ENCODE measurements around the gene MAML2. TPM values are rescaled to one million over a fixed set of nuclear protein-coding genes. Genes with fewer than 3 reads are reported as not detected.

MAML2 gene
- total and polyA plus RNA-seq, 2 of the 8 experiments (the other 6 are each of a cell fraction or from before 2014, with no cell fraction given), result 3.8 to 6.6 TPM

- no peak overlapping the region for H4K91ac ChIP-seq (replicated peaks; ENCODE audit: insufficient read length, low read length)
- no peak overlapping the region for H2BK15ac ChIP-seq (ENCODE audit: low read length)
- no peaks in the 10 kb centered on the region for H3K4me1 ChIP-seq (replicated peaks in 1 of 4; ENCODE audit: control insufficient read depth in 3 of 4, insufficient read depth in 4 of 4, low read length in 3 of 4)
- CTCF ChIA-PET (ENCODE audit: partially characterized antibody), result no interaction called here
- H3K79me1 ChIP-seq (ENCODE audit: low read depth, low read length), result no peaks in the 10 kb centered on the region
- 98% methylated on average over 6 of the region's 6 CpGs; no CpG with 5 or more reads in 1 of the 2 experiments for WGBS, 2 experiments (ENCODE audit: extremely low coverage in 1 of 2, insufficient coverage in 1 of 2, insufficient read length in 1 of 2, insufficient replicate concordance in 2 of 2, low coverage in 1 of 2, low lambda C conversion rate in 2 of 2, missing lambda C conversion rate in 1 of 2)
- no peak overlapping the region for H3K27ac ChIP-seq (ENCODE audit: low read depth, low read length)
- no peaks in the 10 kb centered on the region for H3K36me3 ChIP-seq (ENCODE audit: control insufficient read depth in 2 of 4, insufficient read depth in 4 of 4, low read length in 3 of 4)
- H3K9ac ChIP-seq (replicated peaks in 1 of 4; ENCODE audit: extremely low read depth in 1 of 4, low read depth in 3 of 4, low read length in 3 of 4), result no peak overlapping the region
- H3K14ac ChIP-seq (ENCODE audit: insufficient read length), result no peak overlapping the region
- no peak overlapping the region for H2BK20ac ChIP-seq (ENCODE audit: low read length)
- H2AFZ ChIP-seq (ENCODE audit: low read length), result no peak overlapping the region
- no peak for DNase-seq (ENCODE audit: low read depth in 1 of 2, low spot score in 2 of 2)
- H3K4me2 ChIP-seq (ENCODE audit: insufficient read depth in 1 of 2, low read depth in 2 of 2, low read length in 2 of 2), result no peak overlapping the region
- no peaks in the 10 kb centered on the region for H4K20me1 ChIP-seq (replicated peaks in 1 of 2; ENCODE audit: control insufficient read depth in 1 of 2, insufficient read depth in 2 of 2, low read length in 2 of 2)
- H3K27me3 ChIP-seq (replicated peaks in 1 of 4; ENCODE audit: control insufficient read depth in 3 of 4, extremely low read depth in 1 of 4, insufficient read depth in 3 of 4, low read length in 3 of 4), result no peaks in the 10 kb centered on the region
- H3K56ac ChIP-seq (replicated peaks; ENCODE audit: insufficient read length, low read depth, low read length), result no peak overlapping the region
- no peak overlapping the region for H2BK5ac ChIP-seq (ENCODE audit: low read depth, low read length)
- H3K23me2 ChIP-seq (ENCODE audit: low read depth, low read length), result no peaks in the 10 kb centered on the region
- H3K18ac ChIP-seq (ENCODE audit: extremely low read depth, low read length), result no peak overlapping the region
- no peak overlapping the region for H2BK12ac ChIP-seq (ENCODE audit: low read depth, low read length)
- no peak overlapping the region for H3K4me3 ChIP-seq (ENCODE audit: extremely low read depth in 1 of 4, insufficient read depth in 2 of 4, low read depth in 3 of 4, low read length in 4 of 4)
- no peak for FAIRE-seq
- H3K4ac ChIP-seq (replicated peaks; ENCODE audit: insufficient read length, low read depth, low read length), result no peak overlapping the region
- no peak overlapping the region for H2AK5ac ChIP-seq (ENCODE audit: low read depth, low read length)
- no peak overlapping the region for H3K23ac ChIP-seq (ENCODE audit: insufficient read length)
- H2BK120ac ChIP-seq (replicated peaks; ENCODE audit: low read depth, low read length), result no peak overlapping the region
- no peak overlapping the region for H4K8ac ChIP-seq (ENCODE audit: extremely low read depth, insufficient read depth, low read length)
- H3K9me3 ChIP-seq (ENCODE audit: insufficient read depth in 2 of 2, low read depth in 1 of 2, low read length in 1 of 2), result peaks cover 7% of the 10 kb centered on the region in 2 experiments
- no peak overlapping the region for H4K5ac ChIP-seq (ENCODE audit: insufficient read length, low read depth, low read length)
- POLR2A ChIA-PET (ENCODE audit: partially characterized antibody), result no interaction called here
- no peaks in the 10 kb centered on the region for H3K79me2 ChIP-seq (ENCODE audit: control insufficient read depth in 1 of 2, insufficient read depth in 2 of 2, low read length in 2 of 2)
- TF ChIP-seq EZH2 (IDR thresholded peaks at IDR 0.05; ENCODE audit: low read depth, low read length, severe bottlenecking) (no peak), CHD2 (IDR thresholded peaks at IDR 0.05; ENCODE audit: low read length) (no peak), POLR2AphosphoS5 (IDR thresholded peaks at IDR 0.05; ENCODE audit: low read depth, low read length) (no peak), TBP (IDR thresholded peaks at IDR 0.05; ENCODE audit: low read depth, low read length) (no peak), HDAC2 (IDR thresholded peaks at IDR 0.05; ENCODE audit: borderline replicate concordance in 1 of 2, low read depth in 2 of 2, low read length in 2 of 2) (no peak), CTCF (IDR thresholded peaks at IDR 0.05; ENCODE audit: control extremely low read depth in 1 of 3, insufficient read depth in 1 of 3, low read depth in 1 of 3, low read length in 3 of 3) (no peak), TAF1 (IDR thresholded peaks at IDR 0.05; ENCODE audit: low read depth, low read length) (no peak), CHD1 (IDR thresholded peaks at IDR 0.05; ENCODE audit: low read depth, low read length) (no peak), ZNF274 (IDR thresholded peaks at IDR 0.05; ENCODE audit: borderline replicate concordance, extremely low read depth, low read length) (no peak), CEBPB (IDR thresholded peaks at IDR 0.05; ENCODE audit: low read depth, low read length) (no peak), MAFK (IDR thresholded peaks at IDR 0.05; ENCODE audit: low read depth, low read length) (no peak)
Observed at GRCh38 chr11:95939091-95939490, 403.9 kb downstream of the MAML2 start.
